ENCODE results near the gene RNF208. TPM values are rescaled to one million over a fixed set of nuclear protein-coding genes. Genes with fewer than 3 reads are reported as not detected.

The RNF208 gene
- total and polyA plus RNA-seq, 9 of the 15 experiments (the other 6 are each of a cell fraction or from before 2014, with no cell fraction given): 0.15 to 6.9 (median 0.50) TPM; not detected in 2

DNA sequence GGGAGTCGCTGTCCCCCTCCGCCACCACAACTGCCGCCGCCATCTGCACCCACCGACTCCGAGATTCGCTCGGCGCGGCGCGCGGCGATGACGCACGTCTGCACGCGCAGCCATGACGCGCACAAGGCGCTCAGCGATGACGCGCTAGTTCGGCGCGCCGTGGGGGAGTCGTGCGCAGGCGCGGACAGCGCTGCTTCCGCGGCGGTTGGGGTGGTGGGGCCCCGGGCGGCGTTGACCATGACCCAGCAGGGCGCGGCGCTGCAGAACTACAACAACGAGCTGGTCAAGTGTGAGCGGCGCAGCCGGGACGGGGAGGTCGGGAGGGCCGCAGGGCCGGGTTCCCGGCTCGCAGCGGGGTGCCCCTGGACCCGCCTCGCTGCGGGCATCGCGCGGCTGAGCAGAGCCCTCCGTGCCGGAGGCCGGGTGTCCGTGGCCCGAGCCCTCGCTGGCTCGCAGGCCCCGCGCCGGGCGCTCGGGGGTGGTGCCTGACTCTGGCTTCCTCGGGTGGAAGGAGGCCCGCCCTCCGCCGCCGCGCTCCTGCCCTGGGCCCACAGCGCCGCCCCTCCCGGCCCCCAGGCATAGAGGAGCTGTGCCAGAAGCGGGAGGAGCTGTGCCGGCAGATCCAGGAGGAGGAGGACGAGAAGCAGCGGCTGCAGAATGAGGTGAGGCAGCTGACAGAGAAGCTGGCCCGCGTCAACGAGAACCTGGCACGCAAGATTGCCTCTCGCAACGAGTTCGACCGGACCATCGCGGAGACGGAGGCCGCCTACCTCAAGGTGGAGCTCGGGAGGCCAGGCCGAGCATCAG is 33.3 kb downstream of the RNF208 start, which contains the start of the genes ANAPC2 and SSNA1 (continued):
- TF ChIP-seq ZBTB40 (IDR thresholded peaks at IDR 0.05) (no peak), ZBTB40 (CRISPR knock-in tag; IDR thresholded peaks at IDR 0.05) (no peak), KLF1 (tag; IDR thresholded peaks at IDR 0.05) (no peak; the same call in none of the 2 replicates), ZKSCAN1 (IDR thresholded peaks at IDR 0.05; ENCODE audit: low read depth, low read length) (peak; percentile 96; the same call in 1 of the 2 replicates), ETS1 (conservative IDR thresholded peaks at IDR 0.05; ENCODE audit: control insufficient read depth, low read depth, low read length) (peak; percentile 88), MECOM (CRISPR knock-in tag; IDR thresholded peaks at IDR 0.05) (no peak), SMAD1 (IDR thresholded peaks at IDR 0.05; ENCODE audit: low read depth, low read length, partially characterized antibody) (peak; percentile 5), POLR2A (conservative IDR thresholded peaks at IDR 0.05) (peak; percentile 82), ZNF511 (CRISPR knock-in tag; IDR thresholded peaks at IDR 0.05) (0 out of 2 replicates have a peak, but pooled peaks have one; percentile 42), PHB2 (IDR thresholded peaks at IDR 0.05; ENCODE audit: low read depth) (no peak), ZNF354B (CRISPR knock-in tag; IDR thresholded peaks at IDR 0.05) (no peak), SRSF7 (optimal IDR thresholded peaks at IDR 0.05; ENCODE audit: low read depth, low read length) (no peak)
- TF ChIP-seq, protein P1, sequence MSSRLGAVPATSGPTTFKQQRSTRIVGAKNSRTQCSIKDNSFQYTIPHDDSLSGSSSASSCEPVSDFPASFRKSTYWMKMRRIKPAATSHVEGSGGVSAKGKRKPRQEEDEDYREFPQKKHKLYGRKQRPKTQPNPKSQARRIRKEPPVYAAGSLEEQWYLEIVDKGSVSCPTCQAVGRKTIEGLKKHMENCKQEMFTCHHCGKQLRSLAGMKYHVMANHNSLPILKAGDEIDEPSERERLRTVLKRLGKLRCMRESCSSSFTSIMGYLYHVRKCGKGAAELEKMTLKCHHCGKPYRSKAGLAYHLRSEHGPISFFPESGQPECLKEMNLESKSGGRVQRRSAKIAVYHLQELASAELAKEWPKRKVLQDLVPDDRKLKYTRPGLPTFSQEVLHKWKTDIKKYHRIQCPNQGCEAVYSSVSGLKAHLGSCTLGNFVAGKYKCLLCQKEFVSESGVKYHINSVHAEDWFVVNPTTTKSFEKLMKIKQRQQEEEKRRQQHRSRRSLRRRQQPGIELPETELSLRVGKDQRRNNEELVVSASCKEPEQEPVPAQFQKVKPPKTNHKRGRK (tag; IDR thresholded peaks at IDR 0.05): no peak
- TF ChIP-seq, protein P2, sequence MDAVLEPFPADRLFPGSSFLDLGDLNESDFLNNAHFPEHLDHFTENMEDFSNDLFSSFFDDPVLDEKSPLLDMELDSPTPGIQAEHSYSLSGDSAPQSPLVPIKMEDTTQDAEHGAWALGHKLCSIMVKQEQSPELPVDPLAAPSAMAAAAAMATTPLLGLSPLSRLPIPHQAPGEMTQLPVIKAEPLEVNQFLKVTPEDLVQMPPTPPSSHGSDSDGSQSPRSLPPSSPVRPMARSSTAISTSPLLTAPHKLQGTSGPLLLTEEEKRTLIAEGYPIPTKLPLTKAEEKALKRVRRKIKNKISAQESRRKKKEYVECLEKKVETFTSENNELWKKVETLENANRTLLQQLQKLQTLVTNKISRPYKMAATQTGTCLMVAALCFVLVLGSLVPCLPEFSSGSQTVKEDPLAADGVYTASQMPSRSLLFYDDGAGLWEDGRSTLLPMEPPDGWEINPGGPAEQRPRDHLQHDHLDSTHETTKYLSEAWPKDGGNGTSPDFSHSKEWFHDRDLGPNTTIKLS (IDR thresholded peaks at IDR 0.05; ENCODE audit: borderline replicate concordance, low read depth): peak; percentile 77; the same call in 1 of the 2 replicates

All from K562 (cell line).